KMS-11 (cell line): ENCODE results near the gene WASF2.

Experiments
- H2AFZ ChIP-seq: fragments of 200-600 bp; sonication (generic); 2 replicates; pipeline ENCODE4 v1.6.1; 2016; ENCODE audit warnings: antibody characterized with exemption, mixed run types, low read depth
- H3K27ac ChIP-seq: fragments of 200-600 bp; sonication (generic); 2 replicates; pipeline ENCODE4 v1.6.1; 2016; ENCODE audit warnings: mild to moderate bottlenecking, mixed run types
- H3K27me3 ChIP-seq: fragments of 200-600 bp; sonication (generic); 2 replicates; pipeline ENCODE4 v1.6.1; 2017; ENCODE audit warnings: mild to moderate bottlenecking, low read depth, mixed run types, moderate library complexity; ENCODE audit not compliant: insufficient read depth
- H3K36me3 ChIP-seq: fragments of 200-600 bp; sonication (generic); 2 replicates; pipeline ENCODE4 v1.6.1; 2017; ENCODE audit warnings: mild to moderate bottlenecking, mixed run types; ENCODE audit not compliant: insufficient read depth
- H3K4me1 ChIP-seq: fragments of 200-600 bp; sonication (generic); 2 replicates; pipeline ENCODE4 v1.6.1; 2016; ENCODE audit warnings: mild to moderate bottlenecking, low read depth, mixed run types; ENCODE audit not compliant: poor library complexity, severe bottlenecking
- H3K4me2 ChIP-seq: fragments of 200-600 bp; sonication (generic); 2 replicates; pipeline ENCODE4 v1.7.0; 2016; ENCODE audit warnings: mild to moderate bottlenecking, mixed run types
- H3K4me3 ChIP-seq: fragments of 200-600 bp; sonication (generic); IDR thresholded peaks from 2 replicates; pipeline ENCODE4 v1.6.1; 2017; ENCODE audit warnings: low read depth, low read length, mixed read lengths; ENCODE audit not compliant: insufficient read depth
- H3K79me2 ChIP-seq: fragments of 200-600 bp; sonication (generic); 2 replicates; pipeline ENCODE4 v1.6.1; 2016; ENCODE audit warnings: low read depth, mixed run types; ENCODE audit not compliant: insufficient read depth
- H3K9ac ChIP-seq: fragments of 200-600 bp; sonication (generic); 2 replicates; pipeline ENCODE4 v1.6.1; 2016; ENCODE audit warnings: mild to moderate bottlenecking, mixed run types
- H4K20me1 ChIP-seq: fragments of 200-600 bp; sonication (generic); 2 replicates; pipeline ENCODE4 v1.6.1; 2016; ENCODE audit warnings: mild to moderate bottlenecking, mixed run types; ENCODE audit not compliant: insufficient read depth
- CTCF ChIP-seq: fragments of 200-600 bp; sonication (generic); conservative IDR thresholded peaks from 2 replicates; pipeline ENCODE4 v1.6.1; 2017; ENCODE audit warnings: low read depth, mild to moderate bottlenecking, antibody characterized with exemption, low read length, moderate library complexity, mixed read lengths

The WASF2 gene

GRCh38 chr1:27507960-27508665 lies 18.1 kb upstream of the WASF2 start:
- no peak for TF ChIP-seq CTCF
- Histone ChIP-seq H4K20me1 (no peaks in the 10 kb centered on the region), H3K4me1 (no peaks in the 10 kb centered on the region), H3K4me2 (no peak overlapping the region), H3K9ac (no peak overlapping the region), H2AFZ (no peak overlapping the region), H3K36me3 (no peaks in the 10 kb centered on the region), H3K79me2 (no peaks in the 10 kb centered on the region), H3K27me3 (no peaks in the 10 kb centered on the region), H3K4me3 (no peak overlapping the region), H3K27ac (no peak overlapping the region)

GRCh38 chr1:27506703-27507102 lies 16.7 kb upstream of the WASF2 start:
- Histone ChIP-seq H4K20me1 (no peaks in the 10 kb centered on the region), H3K4me3 (no peak overlapping the region), H3K79me2 (no peaks in the 10 kb centered on the region)

GRCh38 chr1:27505420-27505680 lies 15.4 kb upstream of the WASF2 start:
- Histone ChIP-seq H3K36me3 (no peaks in the 10 kb centered on the region), H3K4me2 (no peak overlapping the region), H2AFZ (no peak overlapping the region), H3K4me1 (no peaks in the 10 kb centered on the region), H3K79me2 (no peaks in the 10 kb centered on the region), H3K27ac (no peak overlapping the region), H3K4me3 (no peak overlapping the region), H3K9ac (no peak overlapping the region), H4K20me1 (no peaks in the 10 kb centered on the region), H3K27me3 (no peaks in the 10 kb centered on the region)
- TF ChIP-seq CTCF: no peak

More at GRCh38 chr1:27506703-27507102, 16.7 kb upstream of the WASF2 start:
- Histone ChIP-seq H3K4me1 (no peaks in the 10 kb centered on the region), H3K4me2 (no peak overlapping the region), H3K9ac (no peak overlapping the region), H3K27me3 (no peaks in the 10 kb centered on the region), H3K36me3 (no peaks in the 10 kb centered on the region), H3K27ac (no peak overlapping the region), H2AFZ (no peak overlapping the region)
- TF ChIP-seq CTCF: no peak

- Histone ChIP-seq H2AFZ (no peak overlapping the region), H3K27ac (no peak overlapping the region), H3K79me2 (no peaks in the 10 kb centered on the region), H3K27me3 (no peaks in the 10 kb centered on the region), H3K9ac (no peak overlapping the region), H3K36me3 (no peaks in the 10 kb centered on the region), H4K20me1 (no peaks in the 10 kb centered on the region), H3K4me3 (no peak overlapping the region), H3K4me1 (no peaks in the 10 kb centered on the region), H3K4me2 (no peak overlapping the region)
- no peak for TF ChIP-seq CTCF
Observed at GRCh38 chr1:27504588-27505419, 14.8 kb upstream of the WASF2 start.
